GM21529 (cell line): ENCODE results near the gene EDN2.

ENCODE experiments used
- ATAC-seq: cut with Tn5 transposase; IDR thresholded peaks from one replicate; pipeline ENCODE4 v1.9.1; 2021; ENCODE audit not compliant: unreplicated experiment

The EDN2 gene

GRCh38 chr1:41467673-41468072, 16.8 kb downstream of the EDN2 start:
- ATAC-seq, result no peak

GRCh38 chr1:41466146-41466545, 18.3 kb downstream of the EDN2 start:
- ATAC-seq, result no peak

- no peak for ATAC-seq
Measured at GRCh38 chr1:41465741-41466140, 18.7 kb downstream of the EDN2 start.

- no peak for ATAC-seq
Measured at GRCh38 chr1:41464885-41465284, 19.6 kb downstream of the EDN2 start.

- no peak for ATAC-seq
Measured at GRCh38 chr1:41463516-41463915, 21.0 kb downstream of the EDN2 start.

GRCh38 chr1:41462680-41463004, 21.8 kb downstream of the EDN2 start:
- no peak for ATAC-seq

- no peak for ATAC-seq
Measured at GRCh38 chr1:41461790-41462679, 22.4 kb downstream of the EDN2 start.

- no peak for ATAC-seq
Measured at GRCh38 chr1:41456847-41457540, 27.5 kb downstream of the EDN2 start.

- no peak for ATAC-seq
Measured at GRCh38 chr1:41455479-41456332, 28.8 kb downstream of the EDN2 start.

- ATAC-seq, result no peak
Measured at GRCh38 chr1:41454406-41454805, 30.1 kb downstream of the EDN2 start.

- no peak for ATAC-seq
Measured at GRCh38 chr1:41452704-41453290, 31.7 kb downstream of the EDN2 start.

- ATAC-seq, result no peak
Measured at GRCh38 chr1:41450747-41451285, 33.7 kb downstream of the EDN2 start.

GRCh38 chr1:41449326-41449921, 35.1 kb downstream of the EDN2 start:
- no peak for ATAC-seq

GRCh38 chr1:41448821-41449220, 35.7 kb downstream of the EDN2 start:
- no peak for ATAC-seq

- no peak for ATAC-seq
Measured at GRCh38 chr1:41447995-41448770, 36.3 kb downstream of the EDN2 start.

GRCh38 chr1:41446851-41447610, 37.5 kb downstream of the EDN2 start:
- no peak for ATAC-seq

GRCh38 chr1:41444785-41445184, 39.7 kb downstream of the EDN2 start:
- ATAC-seq, result no peak

- ATAC-seq, result no peak
Measured at GRCh38 chr1:41444246-41444645, 40.2 kb downstream of the EDN2 start.

GRCh38 chr1:41442697-41443251, 41.7 kb downstream of the EDN2 start:
- ATAC-seq, result no peak
